HG03469 (cell line): ENCODE data around the gene ACP2.
"Not testable (repeated sequence)": the region's sequence is repeated elsewhere in the genome, so short reads cannot be mapped to it uniquely, and the experiment has no call there.

Experiments used
- ATAC-seq: cut with Tn5 transposase; IDR thresholded peaks from one replicate; pipeline ENCODE4 v1.9.1; 2021; ENCODE audit warnings: mild to moderate bottlenecking, moderate library complexity, moderate number of reproducible peaks; ENCODE audit not compliant: unreplicated experiment

ACP2 gene

DNA sequence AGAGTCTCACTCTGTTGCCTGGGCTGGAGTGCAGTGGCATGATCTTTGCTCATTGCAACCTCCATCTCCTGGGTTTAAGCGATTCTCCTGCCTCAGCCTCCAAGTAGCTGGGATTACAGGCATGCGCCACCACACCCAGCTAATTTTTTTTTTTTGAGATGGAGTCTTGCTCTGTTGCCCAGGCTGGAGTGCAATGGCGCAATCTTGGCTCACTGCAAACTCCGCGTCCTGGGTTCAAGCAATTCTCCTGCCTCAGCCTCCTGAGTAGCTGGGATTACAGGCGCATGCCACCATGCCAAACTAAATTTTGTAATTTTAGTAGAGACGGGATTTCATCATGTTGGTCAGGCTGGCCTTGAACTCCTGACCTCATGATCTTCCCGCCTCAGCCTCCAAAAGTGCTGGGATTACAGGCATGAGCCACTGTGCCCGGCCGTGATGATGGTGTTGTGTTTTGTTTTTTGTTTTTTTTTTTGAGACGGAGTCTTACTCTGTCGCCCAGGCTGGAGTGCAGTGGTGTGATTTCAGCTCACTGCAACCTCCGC lies 40.5 kb downstream of the ACP2 start:
- ATAC-seq, result not testable (repeated sequence)

DNA sequence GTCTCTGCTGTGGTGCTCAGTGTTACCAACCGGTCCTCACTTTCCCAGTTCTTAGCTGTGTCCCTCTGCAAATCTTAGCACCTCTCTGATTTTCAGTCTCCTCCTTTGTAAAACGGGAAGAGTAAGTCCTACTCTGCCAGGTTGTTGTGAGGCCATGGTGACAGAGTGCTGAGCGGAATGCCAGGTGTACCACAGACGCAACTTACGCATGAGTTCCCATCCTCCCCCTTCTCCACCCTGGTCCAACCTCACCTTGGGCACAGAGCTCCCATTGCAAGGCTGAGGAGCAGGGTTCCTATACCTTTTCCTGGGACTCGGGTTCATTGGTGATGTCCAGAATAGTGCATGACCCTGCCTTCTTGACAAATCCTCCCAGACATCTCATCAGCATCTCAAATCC lies 41.2 kb downstream of the ACP2 start:
- ATAC-seq, result no peak

DNA sequence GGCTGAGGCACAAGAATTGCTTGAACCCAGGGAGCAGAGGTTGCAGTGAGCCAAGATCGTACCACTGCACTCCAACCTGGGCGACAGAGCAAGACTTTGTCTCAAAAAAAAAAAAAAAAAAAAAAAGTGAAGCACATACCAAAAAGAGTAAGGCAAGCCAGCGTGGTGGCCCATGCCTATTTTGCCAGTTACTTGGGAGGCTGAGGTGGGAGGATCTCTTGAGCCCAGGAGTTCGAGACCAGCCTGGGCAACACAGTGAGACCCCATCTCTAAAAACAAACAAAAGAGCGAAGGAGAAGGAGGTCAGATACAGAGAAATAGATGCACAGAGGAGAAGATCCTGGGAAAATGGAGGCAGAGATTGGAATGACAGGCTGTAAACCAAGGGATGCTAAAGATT lies 42.0 kb downstream of the ACP2 start:
- ATAC-seq, result not testable (repeated sequence)

- ATAC-seq, result no peak
Observed at GRCh38 chr11:47204637-47204989, 44.0 kb downstream of the ACP2 start.

- no peak for ATAC-seq
Observed at GRCh38 chr11:47202576-47202975, 46.0 kb downstream of the ACP2 start.

- no peak for ATAC-seq
Observed at GRCh38 chr11:47201015-47201414, 47.6 kb downstream of the ACP2 start.

- not testable (repeated sequence) for ATAC-seq
Observed at GRCh38 chr11:47198161-47198560, 50.5 kb downstream of the ACP2 start.

DNA sequence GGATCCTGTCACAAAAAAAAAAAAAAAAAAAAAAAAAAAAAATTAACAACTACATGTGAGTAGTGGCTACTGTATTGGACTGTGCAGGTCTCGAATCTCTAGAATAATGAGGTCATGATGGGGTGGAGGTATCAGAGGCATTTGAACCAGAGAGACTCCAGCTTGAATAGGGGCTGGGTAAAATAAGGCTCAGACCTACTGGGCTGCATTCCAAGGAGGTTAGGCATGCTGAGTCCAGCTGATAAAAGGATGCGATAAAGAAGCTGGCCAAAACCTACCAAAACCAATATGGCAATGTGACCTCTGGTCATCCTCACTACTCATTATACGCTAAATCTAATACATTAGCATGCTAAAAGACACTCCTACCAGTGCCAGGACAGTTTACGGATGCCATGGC lies 56.5 kb downstream of the ACP2 start:
- no peak for ATAC-seq

GRCh38 chr11:47191137-47191536 lies 57.5 kb downstream of the ACP2 start:
- not testable (repeated sequence) for ATAC-seq
